GM10248 (cell line): ENCODE measurements around the gene DEPP1.

Source experiments
- CTCF ChIA-PET: fragments of 300-600 bp; sonication (Branson Sonifier 250); formaldehyde crosslinking; extraction: SDS; loops from one replicate; lab custom pipeline; 2021; ENCODE audit warnings: antibody characterized with exemption; lab: Yijun Ruan, JAX
- POLR2A ChIA-PET: fragments of 350-650 bp; sonication (Branson Sonifier 250); formaldehyde crosslinking; extraction: SDS; loops from one replicate; lab custom pipeline; 2020; ENCODE audit warnings: antibody characterized with exemption; lab: Yijun Ruan, JAX
- DNase-seq: peaks from one replicate; pipeline ENCODE4 v3.0.0; 2012; ENCODE audit errors: extremely low spot score
- TF ChIP-seq, protein P1 (sequence below): IDR thresholded peaks from 2 replicates; pipeline ENCODE4 v1.5.1; 2012; ENCODE audit warnings: mild to moderate bottlenecking, low read depth; ENCODE audit errors: extremely low read depth, missing control alignments, control extremely low read depth

DEPP1 gene

DNA sequence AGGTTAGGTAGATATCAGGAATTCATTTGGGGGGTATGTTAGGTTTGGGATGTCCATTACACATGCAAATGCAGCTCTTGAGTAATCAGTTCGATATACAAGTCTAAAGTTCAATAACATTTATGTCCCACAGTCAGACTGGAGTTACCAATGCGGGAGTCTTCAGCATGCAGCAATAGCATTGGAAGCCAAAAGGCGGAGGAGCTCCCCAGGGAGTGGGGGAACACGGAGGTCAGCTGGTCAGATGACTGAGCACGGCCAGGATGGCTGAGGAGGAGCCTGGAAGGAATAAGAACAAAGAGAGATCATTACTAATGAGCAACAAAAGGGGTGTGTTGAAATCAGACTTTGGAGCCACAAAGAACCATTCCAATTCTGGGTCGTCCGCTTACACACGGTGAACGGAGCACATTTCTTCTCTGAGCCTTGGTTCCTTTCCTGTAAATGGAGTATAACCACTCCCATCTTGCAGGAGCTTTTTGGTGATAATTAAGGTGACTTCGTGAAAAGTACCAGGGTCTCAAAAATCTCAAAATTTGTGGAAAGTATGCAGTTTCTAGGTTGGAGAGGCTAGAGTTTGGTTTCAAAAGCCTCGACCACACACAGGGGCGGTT lies 21.6 kb upstream of the DEPP1 start:
- DNase-seq, result no peak
- POLR2A ChIA-PET, result no interaction called here
- TF ChIP-seq, protein P1, sequence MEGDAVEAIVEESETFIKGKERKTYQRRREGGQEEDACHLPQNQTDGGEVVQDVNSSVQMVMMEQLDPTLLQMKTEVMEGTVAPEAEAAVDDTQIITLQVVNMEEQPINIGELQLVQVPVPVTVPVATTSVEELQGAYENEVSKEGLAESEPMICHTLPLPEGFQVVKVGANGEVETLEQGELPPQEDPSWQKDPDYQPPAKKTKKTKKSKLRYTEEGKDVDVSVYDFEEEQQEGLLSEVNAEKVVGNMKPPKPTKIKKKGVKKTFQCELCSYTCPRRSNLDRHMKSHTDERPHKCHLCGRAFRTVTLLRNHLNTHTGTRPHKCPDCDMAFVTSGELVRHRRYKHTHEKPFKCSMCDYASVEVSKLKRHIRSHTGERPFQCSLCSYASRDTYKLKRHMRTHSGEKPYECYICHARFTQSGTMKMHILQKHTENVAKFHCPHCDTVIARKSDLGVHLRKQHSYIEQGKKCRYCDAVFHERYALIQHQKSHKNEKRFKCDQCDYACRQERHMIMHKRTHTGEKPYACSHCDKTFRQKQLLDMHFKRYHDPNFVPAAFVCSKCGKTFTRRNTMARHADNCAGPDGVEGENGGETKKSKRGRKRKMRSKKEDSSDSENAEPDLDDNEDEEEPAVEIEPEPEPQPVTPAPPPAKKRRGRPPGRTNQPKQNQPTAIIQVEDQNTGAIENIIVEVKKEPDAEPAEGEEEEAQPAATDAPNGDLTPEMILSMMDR, result no peak
- CTCF ChIA-PET, result interaction anchor here (1.0 to 2.6 kb wide), 5 partner anchors 20 to 1029 kb away, joined by 3 to 11 read pairs (median 4); partner anchors contain the start of gene DEPP1

DNA sequence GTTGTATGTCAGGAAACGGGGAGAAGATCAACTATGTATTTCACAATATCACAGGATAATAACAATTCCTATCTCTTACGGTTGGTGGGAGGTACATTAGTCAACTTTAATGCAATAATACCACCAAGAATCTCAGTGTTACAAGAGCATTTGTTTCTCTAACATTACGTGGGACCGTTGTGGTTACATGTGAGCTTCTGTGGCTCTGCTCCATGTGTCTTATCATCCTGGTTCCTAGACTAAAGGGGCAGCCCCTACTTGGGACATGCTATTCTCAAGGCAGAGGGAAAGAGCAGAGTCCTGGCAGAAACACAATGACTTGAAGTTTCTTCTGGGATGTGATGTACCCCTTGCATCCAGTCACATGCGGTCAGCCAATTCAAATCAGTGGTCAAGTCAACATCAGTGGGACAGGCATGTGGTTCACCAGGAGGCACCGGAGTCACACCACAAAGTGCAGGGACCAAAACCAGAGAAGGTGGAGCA lies 19.6 kb upstream of the DEPP1 start:
- CTCF ChIA-PET, result interaction anchor here (1.0 to 1.3 kb wide), 2 partner anchors 19 to 137 kb away, joined by 3 read pairs; partner anchors contain the start of gene DEPP1
- POLR2A ChIA-PET, result no interaction called here
- TF ChIP-seq, protein P1, result no peak
- DNase-seq, result no peak

DNA sequence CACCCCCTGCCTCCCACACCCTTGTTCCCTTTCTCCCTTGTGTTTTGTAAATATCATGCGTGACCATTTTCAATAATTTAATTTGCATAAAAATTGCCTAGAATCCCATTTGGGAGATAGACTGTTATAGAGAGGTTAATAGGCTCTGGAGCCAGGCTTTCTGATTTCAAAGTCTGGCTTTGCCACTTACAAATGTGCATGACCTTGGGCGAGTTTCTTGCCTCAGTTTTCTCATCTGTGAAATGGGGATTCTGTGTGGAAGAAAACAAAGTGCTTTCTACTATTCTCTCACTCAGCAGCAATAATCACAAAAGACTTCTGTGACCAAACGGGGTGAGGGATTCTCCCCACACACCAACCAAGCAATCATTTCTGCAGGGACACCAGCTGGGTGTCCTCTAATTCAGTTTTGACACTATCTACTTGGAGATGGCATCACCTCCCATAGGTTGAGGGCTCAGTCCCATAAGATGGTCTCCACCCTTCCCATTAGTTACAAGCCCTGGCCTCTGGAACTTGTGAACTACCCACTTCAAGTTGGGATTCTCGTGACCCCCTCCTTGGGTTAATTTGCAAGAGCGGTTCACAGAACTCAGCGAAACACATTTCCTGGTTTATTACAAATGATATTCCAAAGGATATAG lies 18.6 kb upstream of the DEPP1 start:
- CTCF ChIA-PET, result interaction anchor here (1.0 to 1.3 kb wide), 2 partner anchors 18 to 136 kb away, joined by 3 read pairs; partner anchors contain the start of gene DEPP1
- TF ChIP-seq, protein P1, result no peak
- POLR2A ChIA-PET, result no interaction called here
- DNase-seq, result no peak

DNA sequence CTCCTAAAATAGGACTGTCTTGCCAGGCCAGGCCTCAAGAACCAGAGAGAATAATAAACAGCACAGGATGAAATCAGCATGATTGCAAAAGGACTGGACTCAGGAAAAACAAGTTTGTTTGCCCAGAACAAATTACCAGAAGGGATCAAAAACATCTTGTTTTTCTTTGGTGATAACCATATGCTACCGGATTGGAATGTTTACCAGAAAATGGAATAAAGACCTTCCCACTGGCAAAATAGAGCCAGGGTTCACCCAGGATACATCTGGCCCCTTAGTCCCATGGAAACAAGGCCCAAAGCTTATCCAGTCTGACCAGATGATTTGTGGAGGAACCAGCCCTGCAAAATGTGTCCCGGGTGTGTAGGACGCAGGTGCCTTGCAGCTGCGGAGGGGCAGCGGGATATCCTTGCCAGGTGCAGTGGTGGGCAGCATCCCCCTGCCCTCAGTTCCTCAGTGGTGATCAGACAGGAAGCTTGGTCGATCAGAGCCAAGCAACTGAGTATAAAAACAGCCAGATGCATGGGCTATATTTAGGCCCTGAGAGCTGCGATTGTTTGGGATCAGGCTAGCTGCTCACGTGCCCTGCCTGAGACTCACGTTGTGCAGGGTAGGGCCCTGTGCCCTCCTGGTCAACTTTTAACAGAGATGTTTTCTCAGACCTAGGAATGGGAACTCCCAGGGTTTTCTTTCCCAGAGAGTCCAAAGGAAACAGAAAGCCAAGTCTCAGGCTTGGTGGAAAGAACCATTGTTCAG lies 17.5 kb upstream of the DEPP1 start:
- TF ChIP-seq, protein P1, result no peak
- POLR2A ChIA-PET, result interaction anchor here (3.4 kb wide), 1 partner anchor 17 kb away, joined by 13 read pairs; the partner anchor contains the start of gene DEPP1
- CTCF ChIA-PET, result interaction anchor here (0.9 to 4.8 kb wide), 7 partner anchors 9 to 63 kb away, joined by 3 to 18 read pairs (median 4); no protein-coding TSS in a partner anchor
- no peak for DNase-seq

DNA sequence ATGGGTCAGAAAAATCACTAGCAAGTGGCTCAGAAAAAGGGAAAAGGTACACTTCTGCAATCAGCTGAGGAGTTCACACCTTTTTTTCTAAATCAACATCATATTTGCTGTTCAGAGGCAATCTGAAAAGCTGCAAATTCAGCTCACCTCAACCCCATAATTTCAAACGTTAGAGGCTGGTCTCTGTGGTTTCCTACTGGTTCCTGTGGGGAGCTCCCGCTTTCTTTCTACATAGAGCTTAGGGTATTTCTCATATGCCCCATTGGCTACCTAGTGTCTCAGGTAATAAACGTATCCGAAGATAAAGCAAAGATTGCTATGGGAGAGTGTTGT lies 16.9 kb upstream of the DEPP1 start:
- CTCF ChIA-PET, result interaction anchor here (0.9 to 4.8 kb wide), 7 partner anchors 9 to 62 kb away, joined by 3 to 18 read pairs (median 4); no protein-coding TSS in a partner anchor
- TF ChIP-seq, protein P1, result no peak
- POLR2A ChIA-PET, result interaction anchor here (3.4 kb wide), 1 partner anchor 17 kb away, joined by 13 read pairs; the partner anchor contains the start of gene DEPP1
- no peak for DNase-seq

DNA sequence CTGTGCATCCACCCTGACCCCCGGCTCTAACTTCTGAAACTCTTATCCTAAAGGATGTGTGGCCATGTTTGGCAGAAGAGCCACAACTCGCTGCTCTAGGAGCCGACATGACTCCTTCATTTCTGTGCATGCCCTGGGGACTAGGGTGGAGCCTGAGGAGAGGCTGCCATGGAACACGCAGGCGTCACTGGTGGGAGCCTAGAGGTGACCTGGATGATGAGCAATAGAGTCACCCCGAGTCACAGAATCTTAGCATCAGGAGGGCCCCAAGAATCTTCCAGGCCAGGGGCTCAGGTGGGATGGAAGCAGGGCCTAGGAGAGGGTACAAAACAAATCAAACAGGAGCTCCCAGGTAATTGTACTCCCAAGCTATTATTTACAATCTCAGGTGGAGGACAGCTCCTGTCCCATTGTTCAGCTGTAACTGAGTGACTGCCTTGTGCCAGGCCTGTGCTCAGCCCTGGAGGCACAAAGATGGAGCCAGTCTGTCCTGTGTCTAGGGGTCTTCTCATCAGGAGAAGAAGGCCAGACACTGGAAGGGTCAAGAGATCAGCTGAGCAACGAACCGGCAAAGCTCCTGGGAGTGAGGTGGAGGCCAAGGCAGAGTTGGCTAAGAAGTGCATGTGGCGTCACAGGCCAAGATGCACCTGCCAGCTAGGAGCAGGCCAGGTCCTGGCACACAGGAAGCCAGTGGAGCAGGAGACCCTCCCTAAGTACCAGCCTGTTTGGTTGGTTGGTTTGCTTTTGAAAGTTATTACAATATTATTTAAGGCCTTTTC lies 16.3 kb upstream of the DEPP1 start:
- POLR2A ChIA-PET, result interaction anchor here (3.4 kb wide), 1 partner anchor 16 kb away, joined by 13 read pairs; the partner anchor contains the start of gene DEPP1

More for the DNA sequence above, 16.3 kb upstream of the DEPP1 start:
- CTCF ChIA-PET, result interaction anchor here (1.0 to 4.8 kb wide), 7 partner anchors 8 to 62 kb away, joined by 3 to 18 read pairs (median 4); no protein-coding TSS in a partner anchor
- no peak for DNase-seq
- TF ChIP-seq, protein P1, result no peak
